Skin of body (tissue), 2 donors: ENCODE measurements around the gene GNA12. TPM values are rescaled to one million over a fixed set of nuclear protein-coding genes. Genes with fewer than 3 reads are reported as not detected.

Source experiments
- DNase-seq: peaks from one replicate; lab custom pipeline; 2025; lab: John Stamatoyannopoulos, UW
- total RNA-seq: library from RNA; depleted of rRNA; stranded (reverse); fragments of >200 nt; gene quantifications from one replicate; pipeline ENCODE4 v1.2.3, GENCODE V29; 2014

Gene GNA12
- total RNA-seq, 1 donor from 2014 or later: 10.8 TPM

DNA sequence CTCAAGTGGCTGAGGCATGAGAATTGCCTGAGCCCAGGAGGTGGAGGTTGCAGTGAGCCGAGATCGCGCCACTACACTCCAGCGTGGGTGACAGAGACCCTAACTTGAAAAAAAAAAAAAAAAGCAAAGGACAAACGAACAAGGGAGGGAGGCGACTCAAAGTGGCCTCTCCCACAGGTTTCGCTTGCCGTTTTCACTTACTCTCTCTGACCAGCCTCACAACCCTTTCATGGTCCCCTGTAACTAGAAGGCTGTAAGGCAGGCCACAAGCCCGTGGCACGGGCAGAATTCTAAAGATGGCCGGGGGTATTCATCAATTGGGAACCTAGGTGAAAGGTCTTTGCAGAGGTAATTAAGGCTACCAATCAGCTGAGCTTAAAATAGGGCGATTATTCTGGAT, 25.5 kb downstream of the GNA12 start:
- DNase-seq: no peak

DNA sequence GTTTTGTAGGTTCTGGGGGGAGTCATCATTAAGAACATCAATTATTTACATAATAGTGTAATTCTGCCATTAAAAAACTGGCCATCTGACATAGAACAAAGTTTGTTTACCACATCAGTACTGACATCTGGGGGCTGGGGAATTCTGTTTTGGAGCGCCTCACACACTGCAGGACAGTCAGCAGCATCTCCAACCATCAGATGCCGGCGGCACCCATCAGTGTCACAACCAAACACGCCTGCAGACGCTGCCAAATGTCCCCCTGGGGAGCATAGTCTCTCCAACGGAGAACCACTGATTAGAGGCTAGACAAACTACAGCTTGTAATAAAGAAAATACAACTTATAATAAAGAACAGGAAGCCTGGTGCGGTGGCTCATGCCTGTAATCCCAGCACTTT, 26.0 kb downstream of the GNA12 start:
- no peak for DNase-seq

DNA sequence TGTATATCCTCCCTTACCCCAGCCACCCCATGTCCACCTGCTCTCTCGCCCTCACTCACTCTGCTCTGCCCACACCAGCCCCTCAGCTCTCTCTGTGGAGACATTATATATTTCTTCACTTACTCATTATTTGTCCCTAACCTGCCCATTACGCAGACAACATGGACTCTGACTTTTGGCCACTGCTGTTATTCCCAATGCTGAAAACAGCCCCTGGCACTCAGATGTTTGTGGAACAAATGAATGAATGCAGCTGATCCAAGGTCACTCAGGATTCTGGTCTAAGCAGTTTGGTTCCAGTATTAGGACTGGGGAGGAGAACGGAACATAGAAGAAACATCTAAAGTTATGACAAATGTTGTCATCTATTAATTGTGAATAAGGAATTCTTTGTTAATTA, 26.7 kb downstream of the GNA12 start:
- DNase-seq: no peak

DNA sequence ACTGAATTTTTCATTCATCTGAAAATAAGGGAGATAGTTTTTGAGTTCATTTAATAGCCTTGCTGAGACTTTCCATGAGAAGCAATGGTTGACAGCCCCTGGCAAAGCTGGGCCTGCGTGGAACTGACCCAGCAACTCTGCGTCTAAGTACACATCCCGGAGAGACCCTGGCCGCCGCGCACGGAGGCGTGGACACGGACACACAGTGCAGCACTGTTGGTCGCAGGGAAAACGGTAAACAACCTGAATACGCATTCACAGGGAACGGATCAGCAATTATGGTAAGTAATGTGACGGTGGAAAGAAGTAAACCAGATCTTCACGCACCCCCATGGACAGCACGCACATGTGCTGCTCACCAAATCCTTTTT, 28.2 kb downstream of the GNA12 start:
- no peak for DNase-seq

DNA sequence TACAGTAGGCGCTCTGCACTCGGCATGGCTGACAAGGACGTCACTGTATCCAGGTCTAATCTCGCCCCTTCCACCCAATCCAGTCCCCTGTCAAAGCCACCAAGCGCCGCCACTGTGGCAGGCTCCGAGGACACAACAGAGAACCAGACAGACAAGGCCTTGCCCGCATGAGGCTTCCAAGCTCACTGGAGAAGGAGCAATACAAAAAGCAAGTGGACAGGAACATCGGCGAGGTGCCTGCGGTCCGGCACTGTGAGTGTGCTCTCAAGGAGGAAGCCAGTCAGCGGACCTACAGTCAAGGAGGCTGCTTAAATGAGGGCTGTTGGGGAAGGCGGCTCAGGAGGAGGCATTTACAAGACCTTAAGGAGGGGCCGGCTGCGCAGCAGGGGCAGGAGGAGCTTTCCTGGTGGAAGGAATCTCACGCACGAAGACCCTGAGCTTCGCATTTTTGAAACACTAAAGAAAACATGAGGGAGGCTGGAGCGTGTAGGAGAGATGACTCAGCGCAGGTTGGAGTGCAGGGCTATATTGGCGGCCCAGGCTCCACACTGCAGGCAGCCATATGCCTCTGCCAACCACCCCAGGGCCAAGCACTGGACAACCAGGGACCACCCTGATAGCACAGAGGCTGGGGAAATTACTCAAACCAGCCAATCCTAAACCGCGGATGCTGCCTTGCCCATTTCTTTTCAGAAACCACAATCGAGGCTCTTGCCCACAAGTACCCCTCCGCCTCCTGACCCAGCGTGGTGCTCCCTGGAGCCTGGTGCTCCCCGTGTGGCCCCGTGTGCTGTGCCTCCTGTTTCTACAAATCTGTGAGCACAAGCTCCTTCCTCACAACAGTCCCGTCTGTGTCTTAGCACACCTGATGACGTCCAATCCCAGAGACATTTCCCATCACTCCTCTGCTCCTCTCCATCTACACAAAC, 28.9 kb downstream of the GNA12 start:
- DNase-seq: no peak

DNA sequence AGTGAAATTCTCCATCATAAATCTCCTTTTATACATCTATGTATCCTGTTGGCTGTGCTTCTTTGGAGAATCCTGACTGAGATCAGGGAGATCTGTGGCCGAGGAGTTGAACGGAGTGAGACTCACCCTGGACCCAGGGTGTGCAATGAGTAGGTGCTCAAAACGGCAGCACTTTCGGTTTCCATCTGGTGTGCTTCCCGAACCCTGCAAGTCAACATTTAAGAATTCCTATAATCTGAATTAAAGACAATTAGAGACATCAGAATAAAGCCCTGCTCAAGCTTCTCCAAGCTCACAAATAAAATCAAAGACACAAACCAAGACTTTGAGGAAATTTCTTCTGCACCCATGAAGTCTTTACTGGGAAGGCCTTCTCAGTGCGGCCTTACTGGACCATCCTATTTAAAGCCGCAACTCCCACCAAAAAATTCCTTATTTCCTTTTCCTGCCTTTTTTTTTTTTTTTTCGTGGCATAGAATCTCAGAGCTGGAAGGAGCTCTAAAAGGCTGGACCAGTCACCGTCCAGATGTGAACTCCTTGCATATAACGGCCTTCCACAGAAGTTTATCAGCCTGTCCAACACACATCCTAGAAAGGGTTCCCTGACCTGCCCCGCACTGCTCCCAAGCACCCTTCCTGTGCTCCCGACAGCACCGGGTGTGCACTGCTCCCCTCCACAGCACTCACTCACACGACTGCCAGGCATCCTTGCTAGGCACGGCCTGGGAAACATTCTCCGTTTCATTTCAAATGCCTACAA, 29.7 kb downstream of the GNA12 start:
- no peak for DNase-seq

DNA sequence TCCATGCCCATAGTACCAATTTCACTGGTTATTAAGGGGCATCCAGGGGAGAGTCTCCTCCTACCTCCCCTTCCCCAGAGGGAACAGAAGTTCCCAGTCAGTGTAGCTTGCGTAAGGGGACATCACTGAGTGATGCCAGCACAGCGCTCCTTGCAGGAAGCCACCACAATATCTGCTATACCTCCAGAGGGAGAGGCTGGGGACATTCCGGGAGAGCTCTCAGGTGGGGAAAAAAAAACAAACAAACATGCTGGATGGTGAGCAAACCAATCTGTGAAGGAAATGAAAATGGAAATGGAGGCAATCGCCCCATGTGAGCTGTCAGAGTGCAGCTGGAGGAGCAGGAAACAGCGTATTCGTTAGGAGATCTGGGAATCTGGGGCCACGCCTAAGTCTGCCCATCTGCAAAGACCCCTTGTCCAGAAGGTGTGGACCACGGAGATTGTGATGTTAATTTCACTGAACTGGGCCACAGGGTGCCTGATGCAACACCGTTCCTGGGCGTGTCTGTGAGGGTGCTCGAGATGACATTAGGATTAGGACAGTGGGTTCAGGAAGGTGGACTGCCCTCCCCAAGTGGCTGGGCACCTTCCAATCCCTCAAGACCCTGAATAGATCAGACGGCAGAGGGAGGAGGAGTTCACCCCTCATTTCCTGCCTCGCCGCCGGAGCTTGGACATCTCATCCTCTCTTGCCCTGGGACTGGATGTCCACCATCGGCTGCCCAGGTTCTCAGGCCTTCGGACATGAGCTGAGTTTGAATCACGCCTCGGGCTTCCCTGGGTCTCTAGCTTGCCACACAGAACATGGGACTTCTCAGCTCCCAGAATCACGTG, 30.5 kb downstream of the GNA12 start:
- DNase-seq: no peak

DNA sequence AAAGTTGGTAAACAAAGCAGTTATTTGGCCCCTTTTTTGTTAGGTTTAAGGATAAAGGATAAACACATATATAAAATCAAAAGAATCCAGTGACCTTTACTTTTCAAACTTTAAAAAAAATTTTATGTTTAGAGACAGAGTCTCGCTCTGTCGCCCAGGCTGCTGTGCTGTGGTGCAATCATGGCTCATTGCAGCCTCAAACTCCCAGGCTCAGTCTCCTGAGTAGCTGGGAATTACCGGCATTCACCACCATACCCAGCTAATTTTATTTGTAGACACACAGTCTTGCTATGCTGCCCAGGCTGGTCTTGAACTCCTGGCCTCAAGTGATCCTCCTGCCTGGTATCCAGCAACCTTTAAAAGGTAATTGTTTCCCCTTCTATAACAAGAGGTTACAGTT, 31.3 kb downstream of the GNA12 start:
- no peak for DNase-seq

DNA sequence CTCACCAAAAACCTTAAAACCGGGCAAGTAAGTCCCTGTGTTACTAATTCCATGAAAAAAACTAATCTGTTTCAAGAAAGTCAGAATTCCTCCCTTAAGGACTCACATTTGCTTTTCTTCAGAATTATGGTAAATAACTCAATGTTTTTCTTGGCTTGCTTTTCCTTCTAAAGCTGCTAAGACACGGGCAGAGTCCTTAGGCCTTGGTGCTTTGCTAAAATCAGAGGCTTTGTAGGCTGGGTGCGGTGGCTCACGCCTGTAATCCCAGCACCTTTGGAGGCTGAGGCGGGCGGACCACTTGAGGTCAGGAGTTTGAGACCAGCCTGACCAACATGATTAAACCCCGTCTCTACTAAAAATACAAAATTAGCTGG, 32.0 kb downstream of the GNA12 start:
- DNase-seq: no peak

DNA sequence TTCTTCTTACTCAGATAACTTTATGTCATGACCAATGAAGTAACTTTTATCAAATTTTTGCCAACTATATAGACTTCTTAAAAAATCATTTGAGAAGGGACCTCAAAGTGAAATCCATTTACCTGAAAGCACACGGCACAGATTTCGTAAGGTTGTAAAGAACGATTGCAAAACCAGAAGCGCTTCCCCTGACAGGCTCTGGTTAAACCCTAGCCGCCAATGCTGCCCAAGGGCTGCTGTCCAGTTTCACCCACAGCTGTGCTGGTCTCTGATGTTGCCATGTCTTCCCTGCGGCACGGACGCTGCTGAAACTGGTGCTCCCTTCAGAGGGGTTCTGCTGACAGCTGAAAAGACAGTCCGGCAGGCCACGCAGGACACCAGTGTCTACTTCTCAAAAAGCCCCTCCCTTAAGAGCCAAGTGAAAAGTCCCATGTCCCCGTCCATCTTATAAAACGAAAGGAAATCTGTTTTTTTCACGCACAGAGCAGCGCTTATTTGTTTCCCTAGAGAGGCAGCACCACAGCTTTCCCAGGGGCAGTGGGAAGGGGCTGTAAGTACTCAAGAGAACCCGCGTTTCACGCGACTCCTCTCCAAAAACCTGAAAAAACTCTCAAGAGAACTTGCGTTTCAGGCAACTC, 32.5 kb downstream of the GNA12 start:
- DNase-seq: no peak

DNA sequence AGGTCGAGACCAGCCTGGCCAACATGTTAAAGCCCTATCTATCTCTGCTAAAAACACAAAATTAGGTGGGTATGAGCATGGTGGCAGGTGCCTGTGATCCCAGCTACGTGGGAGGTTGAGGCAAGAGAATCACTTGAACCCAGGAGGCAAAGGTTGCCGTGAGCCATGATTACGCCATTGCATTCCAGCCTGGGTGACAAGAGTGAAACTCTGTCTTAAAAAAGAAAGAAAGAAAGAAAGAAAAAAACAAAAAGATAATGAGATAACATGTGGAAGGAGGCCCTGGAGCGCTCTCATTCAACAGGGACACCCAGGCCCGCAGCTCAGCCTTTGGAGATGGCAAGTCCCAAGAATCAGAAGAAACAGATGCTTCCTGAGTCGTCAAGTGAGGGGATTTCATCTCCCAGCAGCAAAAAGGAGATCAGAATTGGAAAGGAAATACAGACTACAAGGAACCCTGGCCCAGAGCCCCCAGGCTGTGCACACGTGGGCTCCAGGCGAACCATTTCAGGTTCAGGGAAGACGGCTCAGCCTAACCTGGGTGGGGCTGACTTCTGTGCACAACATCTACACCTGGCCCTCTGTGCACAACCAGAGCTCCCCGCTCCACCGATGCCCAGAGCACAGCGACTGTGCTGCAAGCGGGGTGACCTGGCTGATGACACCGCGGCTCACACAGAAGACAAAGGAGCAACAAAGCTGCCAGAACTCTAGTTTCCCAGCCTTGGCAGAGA, 33.3 kb downstream of the GNA12 start:
- DNase-seq: no peak

DNA sequence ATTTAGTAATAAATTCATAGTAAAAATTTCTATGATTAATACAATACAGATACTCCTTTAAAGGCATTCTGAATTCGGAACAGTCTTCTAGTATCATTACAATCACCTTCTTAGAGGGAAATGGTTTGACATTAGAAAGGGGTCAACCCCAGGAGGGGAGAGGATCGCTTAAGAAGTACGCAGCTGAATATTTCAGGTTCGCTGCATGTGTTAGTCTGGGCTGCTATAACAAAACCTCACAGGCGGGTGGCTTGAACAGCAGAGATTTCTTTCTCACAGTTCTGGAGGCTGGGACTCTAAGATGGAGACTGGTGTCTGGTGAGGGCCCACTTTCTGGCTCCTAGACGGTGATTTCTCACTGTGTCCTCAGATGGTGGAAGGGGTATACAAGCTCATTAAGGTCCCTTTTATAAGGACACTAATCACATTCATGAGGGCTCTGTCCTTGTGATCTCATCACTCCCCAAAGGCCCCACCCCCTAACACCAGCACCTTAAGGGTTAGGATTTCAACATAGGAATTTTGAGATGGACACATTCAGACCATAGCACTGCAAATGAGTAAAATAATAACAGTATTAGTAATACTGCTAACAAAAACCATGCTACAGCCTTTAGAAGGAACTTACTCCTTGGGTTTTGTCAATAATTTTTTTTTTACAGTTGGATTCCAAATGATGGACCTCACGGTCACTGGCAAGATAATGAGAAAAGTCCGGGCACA, 34.0 kb downstream of the GNA12 start:
- no peak for DNase-seq

DNA sequence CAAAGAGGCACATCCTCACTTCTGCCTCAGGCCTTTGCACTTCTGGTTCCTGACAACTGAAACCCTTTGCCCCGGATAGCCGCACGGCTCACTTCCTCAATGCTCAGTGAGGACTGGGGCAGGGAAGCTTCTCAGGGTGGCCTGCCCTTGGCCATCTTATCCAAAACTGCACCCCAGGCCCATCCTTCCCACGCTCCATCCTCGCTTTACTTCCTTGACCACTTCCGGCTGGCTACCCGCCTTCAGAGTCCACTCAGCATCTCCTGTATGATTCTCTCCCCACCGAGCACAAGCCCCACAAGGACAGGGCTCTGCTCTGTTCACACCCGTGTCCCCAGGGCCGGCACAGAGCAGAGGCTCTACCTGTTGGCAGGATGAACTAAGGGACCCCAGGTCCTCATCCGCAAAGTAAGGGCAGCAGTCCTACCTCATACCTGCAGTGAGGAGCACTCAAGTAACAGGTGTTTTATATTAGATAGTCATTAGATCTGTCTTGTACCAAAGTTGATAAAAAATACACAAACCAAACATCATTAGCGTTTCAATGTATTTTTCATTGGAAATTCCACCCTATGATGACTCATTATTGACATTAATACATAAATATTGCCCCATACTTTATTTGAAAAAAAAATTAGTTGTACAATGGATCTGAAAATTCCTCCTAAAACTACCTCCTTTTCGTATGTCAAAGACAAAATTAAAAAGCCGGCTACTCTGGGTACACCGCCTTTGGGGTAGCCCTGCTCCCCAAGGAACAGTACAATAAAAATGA, 35.0 kb downstream of the GNA12 start:
- DNase-seq: no peak

DNA sequence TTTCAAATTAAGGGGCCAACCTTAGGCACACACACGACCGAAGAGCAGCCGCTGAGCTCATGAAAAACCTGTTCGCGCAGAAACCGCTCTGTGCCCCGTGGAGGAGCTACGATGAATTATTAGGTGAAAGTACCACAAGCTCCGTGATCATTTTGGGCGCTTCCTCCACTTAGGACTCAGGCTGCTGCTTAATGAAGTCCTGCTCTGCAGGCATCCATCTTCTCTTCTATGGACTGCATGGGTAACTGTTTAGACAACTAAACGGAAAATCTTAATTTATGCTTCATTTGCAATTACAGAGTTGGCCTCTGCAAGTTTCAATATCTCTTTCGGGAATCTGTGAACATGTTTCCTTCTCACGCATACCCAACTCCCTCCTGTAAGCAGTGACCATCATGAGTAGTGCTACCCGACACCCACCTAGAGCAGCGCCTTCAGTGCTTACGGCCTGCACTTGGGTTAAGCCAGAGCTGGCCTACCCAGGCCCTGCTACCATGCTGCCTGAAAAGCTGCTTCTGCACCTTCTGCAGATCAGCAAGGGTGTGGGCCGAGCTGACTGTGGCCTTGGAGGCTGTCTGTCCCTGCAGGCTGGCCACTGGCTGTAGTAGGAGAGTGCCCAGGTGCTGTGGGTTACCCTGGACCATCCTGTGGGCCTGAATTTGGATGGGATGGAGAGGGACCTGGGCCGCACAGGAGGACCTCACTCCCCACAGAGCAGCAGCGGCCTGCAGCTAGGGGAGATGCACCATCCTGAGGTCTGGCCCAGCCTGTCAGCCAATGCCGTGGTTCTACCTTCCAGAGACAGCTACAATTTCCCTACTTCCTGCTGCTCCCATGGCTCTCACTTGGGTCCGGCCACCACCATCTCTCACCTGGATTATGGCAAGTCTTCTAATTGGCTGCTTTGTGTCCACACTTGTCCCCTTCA, 36.0 kb downstream of the GNA12 start:
- DNase-seq: no peak

DNA sequence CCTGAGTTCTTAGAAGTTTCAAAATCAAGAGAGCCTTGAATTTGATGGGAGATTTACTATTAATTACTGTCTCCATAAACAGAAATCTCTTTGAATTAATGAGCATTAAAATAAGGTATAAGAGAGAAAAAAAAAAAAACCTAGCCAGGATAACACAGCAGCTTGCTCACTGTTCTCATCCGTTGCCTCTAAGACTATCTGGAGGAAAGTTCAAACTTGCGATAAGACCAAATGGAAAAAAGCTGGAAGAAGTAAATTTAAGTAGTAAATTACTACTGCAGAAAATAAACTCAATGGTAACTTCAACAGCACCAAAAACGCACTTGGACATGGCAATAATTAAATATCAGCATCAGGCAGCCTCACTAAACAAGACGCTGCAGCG, 36.7 kb downstream of the GNA12 start:
- no peak for DNase-seq

DNA sequence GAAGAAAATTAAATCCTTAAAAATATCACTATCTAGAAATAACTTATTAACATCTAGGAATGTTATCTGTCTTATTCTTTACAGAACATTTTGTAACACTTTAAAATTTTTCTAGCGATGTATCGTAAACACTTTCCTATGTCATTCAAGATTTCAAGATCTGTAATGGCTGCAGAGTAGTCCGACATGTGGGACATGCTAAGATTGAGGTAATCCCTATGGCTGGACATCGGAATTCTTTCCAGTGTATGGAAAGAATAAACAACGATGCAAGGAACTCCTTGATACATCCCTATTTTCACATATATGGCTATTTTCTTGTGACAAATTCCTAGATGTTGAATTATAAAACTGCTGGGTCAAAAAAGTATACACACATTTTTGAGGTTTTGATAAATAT, 37.5 kb downstream of the GNA12 start:
- no peak for DNase-seq

DNA sequence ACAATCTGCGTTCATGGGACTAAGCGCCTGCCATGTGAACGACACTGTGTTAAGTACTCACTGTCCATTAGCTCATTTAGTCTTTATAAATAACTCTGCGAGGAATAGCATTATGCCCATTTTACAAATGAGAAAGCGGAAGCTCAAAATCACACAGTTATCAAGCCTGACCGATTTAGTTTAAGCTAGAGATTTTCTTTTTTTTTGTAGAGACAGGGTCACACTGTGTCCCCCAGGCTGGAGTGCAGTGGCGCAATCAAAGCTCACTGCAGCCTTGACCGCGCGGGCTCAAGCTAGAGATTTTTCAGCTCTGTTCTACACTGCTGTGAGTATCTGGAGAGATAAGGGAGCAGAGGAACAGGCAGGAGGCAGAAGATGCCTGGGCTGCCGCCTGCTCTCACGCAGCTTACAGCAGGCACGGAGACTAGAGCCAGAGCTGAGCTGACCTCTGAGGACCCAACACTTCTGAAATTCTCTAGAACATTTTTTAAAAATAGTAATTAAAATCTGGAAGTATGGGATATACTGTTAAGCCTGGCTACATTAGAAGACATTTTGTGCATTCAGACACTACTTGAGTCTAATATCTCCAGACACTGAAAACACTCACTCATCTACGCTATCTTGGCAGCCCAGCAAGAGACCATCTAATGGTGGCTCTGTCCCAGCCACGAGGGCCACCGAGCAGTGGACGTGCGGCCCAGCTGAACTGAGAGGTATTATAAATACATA, 38.7 kb downstream of the GNA12 start:
- no peak for DNase-seq
